ENCODE results near the gene BSN.
"Not testable (repeated sequence)": the region's sequence is repeated elsewhere in the genome, so short reads cannot be mapped to it uniquely, and the experiment has no call there.

Gene BSN

GRCh38 chr3:49687424-49687795 is 133.1 kb downstream of the BSN start:
- DNase-seq (ENCODE audit: low read depth); H3K4me3 ChIP-seq (ENCODE audit: control insufficient read depth, low read depth, low read length): not testable (repeated sequence)

- H3K4me3 ChIP-seq (ENCODE audit: control insufficient read depth, low read depth, low read length) = peak overlapping the region; percentile 99
- DNase-seq (ENCODE audit: low read depth) = not testable (repeated sequence)
Measured at GRCh38 chr3:49688338-49689045, 134.2 kb downstream of the BSN start.

- peak within 1 kb of the TSS; percentile 99 for H3K4me3 ChIP-seq (ENCODE audit: control insufficient read depth, low read depth, low read length)
- TF ChIP-seq CTCF (IDR thresholded peaks at IDR 0.05; ENCODE audit: control insufficient read depth, insufficient read depth, low read depth, low read length, missing control alignments) = peak; percentile 45
- peak; percentile 43 for DNase-seq (ENCODE audit: low read depth)
Measured at GRCh38 chr3:49689046-49689907, 135.0 kb downstream of the BSN start, which contains the start of the genes MST1 and RNF123. MST1 (minus strand) TSS chr3:49689474; CDS start chr3:49688691, 783 bp downstream. RNF123 (plus strand) TSS chr3:49689557; CDS start chr3:49691166, 1,609 bp downstream.

- not testable (repeated sequence) for DNase-seq (ENCODE audit: low read depth)
Measured at GRCh38 chr3:49689908-49690624, 135.8 kb downstream of the BSN start.

GRCh38 chr3:49690856-49691255 is 136.6 kb downstream of the BSN start:
- H3K4me3 ChIP-seq (ENCODE audit: control insufficient read depth, low read depth, low read length); DNase-seq (ENCODE audit: low read depth): not testable (repeated sequence)

More at GRCh38 chr3:49689908-49690624, 135.8 kb downstream of the BSN start:
- peak overlapping the region; percentile 99 for H3K4me3 ChIP-seq (ENCODE audit: control insufficient read depth, low read depth, low read length)

GRCh38 chr3:49691481-49691880 is 137.2 kb downstream of the BSN start:
- not testable (repeated sequence) for H3K4me3 ChIP-seq (ENCODE audit: control insufficient read depth, low read depth, low read length); DNase-seq (ENCODE audit: low read depth)

- DNase-seq (ENCODE audit: low read depth); H3K4me3 ChIP-seq (ENCODE audit: control insufficient read depth, low read depth, low read length): not testable (repeated sequence)
Measured at GRCh38 chr3:49694409-49695070, 140.3 kb downstream of the BSN start.

GRCh38 chr3:49695350-49696015 is 141.2 kb downstream of the BSN start:
- DNase-seq (ENCODE audit: low read depth) = not testable (repeated sequence)

GRCh38 chr3:49699281-49699979 is 145.2 kb downstream of the BSN start:
- DNase-seq (ENCODE audit: low read depth) = no peak
- H3K4me3 ChIP-seq (ENCODE audit: control insufficient read depth, low read depth, low read length) = no peak overlapping the region
- no peak for TF ChIP-seq CTCF (IDR thresholded peaks at IDR 0.05; ENCODE audit: control insufficient read depth, insufficient read depth, low read depth, low read length, missing control alignments)

More at GRCh38 chr3:49695350-49696015, 141.2 kb downstream of the BSN start:
- H3K4me3 ChIP-seq (ENCODE audit: control insufficient read depth, low read depth, low read length) = not testable (repeated sequence)

All from AG09309 (cell line).